Measurements from ENCODE around the gene SLC4A7.

Gene SLC4A7

DNA sequence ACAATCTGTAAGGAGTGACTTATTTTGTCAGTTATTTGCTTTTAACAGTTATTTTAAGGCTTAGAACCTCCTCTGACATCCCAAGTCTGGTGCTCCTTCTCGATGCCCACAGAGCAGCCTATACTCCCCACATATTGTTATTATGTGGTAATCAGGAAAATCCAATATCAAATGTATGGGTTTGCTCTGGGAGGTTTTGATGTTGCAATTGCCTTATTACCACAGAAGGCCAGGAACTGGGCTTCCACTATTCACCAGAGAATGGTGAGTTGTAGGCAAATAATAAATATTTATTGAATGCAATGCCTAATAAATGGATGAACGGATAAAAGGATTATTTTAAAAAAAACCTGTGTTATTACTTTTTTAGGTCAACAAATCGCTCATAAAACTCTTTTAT is 127.2 kb downstream of the SLC4A7 start:
- Histone ChIP-seq H4K20me1 (ENCODE audit: insufficient read depth, low read length, poor library complexity, severe bottlenecking) (no peaks in the 10 kb centered on the region), H3K27me3 (ENCODE audit: insufficient read depth, low read length, poor library complexity, severe bottlenecking) (no peaks in the 10 kb centered on the region), H3F3A (ENCODE audit: low read depth) (peaks cover 4% of the 10 kb centered on the region; the same call in 1 of the 2 replicates), H3K4me2 (ENCODE audit: low read depth, low read length, poor library complexity, severe bottlenecking) (no peak overlapping the region), H3K9ac (ENCODE audit: low read depth, low read length, poor library complexity, severe bottlenecking) (no peak overlapping the region), H3K9me3 (ENCODE audit: insufficient read depth, low read depth, low read length) (no peaks in the 10 kb centered on the region), H3K9me2 (replicated peaks; ENCODE audit: low read depth, low read length) (no peaks in the 10 kb centered on the region), H3K4me1 (ENCODE audit: insufficient read depth, low read length, poor library complexity, severe bottlenecking) (peaks cover 33% of the 10 kb centered on the region), H3K4me3 (ENCODE audit: low read length, poor library complexity, severe bottlenecking) (no peak overlapping the region), H3K79me2 (ENCODE audit: insufficient read depth, low read length) (no peaks in the 10 kb centered on the region), H3K36me3 (ENCODE audit: insufficient read depth, low read length) (no peaks in the 10 kb centered on the region), H2AFZ (ENCODE audit: low read length) (no peak overlapping the region)
- TF ChIP-seq, protein P1, sequence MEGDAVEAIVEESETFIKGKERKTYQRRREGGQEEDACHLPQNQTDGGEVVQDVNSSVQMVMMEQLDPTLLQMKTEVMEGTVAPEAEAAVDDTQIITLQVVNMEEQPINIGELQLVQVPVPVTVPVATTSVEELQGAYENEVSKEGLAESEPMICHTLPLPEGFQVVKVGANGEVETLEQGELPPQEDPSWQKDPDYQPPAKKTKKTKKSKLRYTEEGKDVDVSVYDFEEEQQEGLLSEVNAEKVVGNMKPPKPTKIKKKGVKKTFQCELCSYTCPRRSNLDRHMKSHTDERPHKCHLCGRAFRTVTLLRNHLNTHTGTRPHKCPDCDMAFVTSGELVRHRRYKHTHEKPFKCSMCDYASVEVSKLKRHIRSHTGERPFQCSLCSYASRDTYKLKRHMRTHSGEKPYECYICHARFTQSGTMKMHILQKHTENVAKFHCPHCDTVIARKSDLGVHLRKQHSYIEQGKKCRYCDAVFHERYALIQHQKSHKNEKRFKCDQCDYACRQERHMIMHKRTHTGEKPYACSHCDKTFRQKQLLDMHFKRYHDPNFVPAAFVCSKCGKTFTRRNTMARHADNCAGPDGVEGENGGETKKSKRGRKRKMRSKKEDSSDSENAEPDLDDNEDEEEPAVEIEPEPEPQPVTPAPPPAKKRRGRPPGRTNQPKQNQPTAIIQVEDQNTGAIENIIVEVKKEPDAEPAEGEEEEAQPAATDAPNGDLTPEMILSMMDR (conservative IDR thresholded peaks at IDR 0.05; ENCODE audit: low read length): no peak
- TF ChIP-seq EZH2phosphoT487 (IDR thresholded peaks at IDR 0.05; ENCODE audit: borderline replicate concordance): no peak

DNA sequence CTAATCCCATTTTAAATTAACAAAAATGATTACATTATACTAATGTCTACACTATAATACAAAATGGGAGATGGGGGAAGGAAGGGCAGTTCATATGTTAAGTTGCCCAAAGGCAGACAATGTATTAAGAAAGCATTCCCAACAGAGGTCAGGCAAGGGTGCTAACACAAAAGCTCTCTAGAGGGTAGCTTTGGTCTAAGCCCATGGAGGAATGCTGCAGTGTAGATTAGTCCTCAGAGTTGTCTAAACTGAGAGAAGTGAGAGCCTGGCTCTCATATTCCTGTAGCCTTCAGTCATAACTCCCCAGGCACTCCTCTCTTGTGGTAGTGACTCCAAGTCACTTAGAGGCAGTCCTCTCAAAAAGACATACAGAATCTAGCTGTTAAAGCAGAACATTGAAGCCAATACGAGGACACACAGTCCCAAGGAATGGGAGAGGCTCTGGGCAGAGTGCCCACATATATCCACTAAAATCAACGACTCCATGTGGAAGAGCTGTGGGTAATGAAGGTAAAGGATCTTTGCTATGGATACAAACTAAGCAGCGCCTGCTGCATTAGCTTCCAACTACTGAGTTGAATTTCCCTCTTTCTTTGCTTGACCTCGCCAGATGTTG is 129.5 kb downstream of the SLC4A7 start:
- Histone ChIP-seq H3K4me1 (ENCODE audit: insufficient read depth, low read length, poor library complexity, severe bottlenecking) (peaks cover 25% of the 10 kb centered on the region), H3K9me2 (replicated peaks; ENCODE audit: low read depth, low read length) (no peaks in the 10 kb centered on the region), H3K79me2 (ENCODE audit: insufficient read depth, low read length) (no peaks in the 10 kb centered on the region), H3K36me3 (ENCODE audit: insufficient read depth, low read length) (no peaks in the 10 kb centered on the region), H4K20me1 (ENCODE audit: insufficient read depth, low read length, poor library complexity, severe bottlenecking) (no peaks in the 10 kb centered on the region), H3F3A (ENCODE audit: low read depth) (peaks cover 4% of the 10 kb centered on the region; the same call in 1 of the 2 replicates), H3K27me3 (ENCODE audit: insufficient read depth, low read length, poor library complexity, severe bottlenecking) (no peaks in the 10 kb centered on the region), H3K9me3 (ENCODE audit: insufficient read depth, low read depth, low read length) (no peaks in the 10 kb centered on the region), H2AFZ (ENCODE audit: low read length) (no peak overlapping the region), H3K4me2 (ENCODE audit: low read depth, low read length, poor library complexity, severe bottlenecking) (no peak overlapping the region), H3K4me3 (ENCODE audit: low read length, poor library complexity, severe bottlenecking) (no peak overlapping the region), H3K9ac (ENCODE audit: low read depth, low read length, poor library complexity, severe bottlenecking) (no peak overlapping the region)
- TF ChIP-seq, protein P1 (conservative IDR thresholded peaks at IDR 0.05; ENCODE audit: low read length): no peak
- TF ChIP-seq EZH2phosphoT487 (IDR thresholded peaks at IDR 0.05; ENCODE audit: borderline replicate concordance): no peak

DNA sequence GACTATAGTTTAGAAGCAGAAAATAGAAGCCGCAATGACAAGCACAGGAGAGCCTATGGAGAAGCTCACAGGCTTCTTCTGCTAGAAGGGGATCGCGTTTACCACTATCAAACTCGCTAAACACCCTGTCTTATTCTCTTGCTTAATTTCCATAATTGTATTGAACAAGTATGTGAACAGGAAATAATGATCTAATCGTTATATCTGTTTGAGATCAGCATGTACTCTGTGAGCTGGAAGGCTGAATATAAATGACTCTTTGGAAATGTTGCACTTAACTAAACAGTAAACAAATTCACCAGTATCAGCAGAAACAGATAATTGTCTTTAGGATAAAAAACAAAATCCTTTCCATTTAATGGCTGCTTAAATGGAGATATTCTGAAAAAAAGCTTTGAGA is 130.0 kb downstream of the SLC4A7 start:
- Histone ChIP-seq H3K4me2 (ENCODE audit: low read depth, low read length, poor library complexity, severe bottlenecking) (no peak overlapping the region), H3K9me2 (replicated peaks; ENCODE audit: low read depth, low read length) (no peaks in the 10 kb centered on the region), H3K36me3 (ENCODE audit: insufficient read depth, low read length) (no peaks in the 10 kb centered on the region)

DNA sequence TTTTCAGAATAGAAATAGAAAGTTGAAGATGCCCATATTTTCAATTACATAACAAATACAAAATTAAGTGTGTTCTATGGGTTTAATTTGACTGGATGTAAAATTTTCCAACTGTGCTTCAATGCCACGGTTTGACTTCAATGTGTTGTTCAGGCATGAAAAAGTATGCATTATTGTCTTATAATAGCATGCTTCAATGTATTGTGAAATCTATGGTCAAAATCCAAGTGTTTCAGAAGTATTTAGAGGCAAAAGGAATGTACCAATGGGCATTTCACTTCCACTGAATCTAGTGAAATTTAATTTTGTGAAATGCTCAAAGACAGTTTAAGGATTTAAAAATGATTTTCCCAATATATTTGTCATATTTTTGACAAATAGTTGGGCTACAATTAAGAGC is 131.0 kb downstream of the SLC4A7 start:
- Histone ChIP-seq H3F3A (ENCODE audit: low read depth) (no peaks in the 10 kb centered on the region), H3K9me3 (ENCODE audit: insufficient read depth, low read depth, low read length) (no peaks in the 10 kb centered on the region), H3K4me1 (ENCODE audit: insufficient read depth, low read length, poor library complexity, severe bottlenecking) (peaks cover 15% of the 10 kb centered on the region), H3K9ac (ENCODE audit: low read depth, low read length, poor library complexity, severe bottlenecking) (no peak overlapping the region), H3K79me2 (ENCODE audit: insufficient read depth, low read length) (no peaks in the 10 kb centered on the region), H3K9me2 (replicated peaks; ENCODE audit: low read depth, low read length) (no peaks in the 10 kb centered on the region), H3K36me3 (ENCODE audit: insufficient read depth, low read length) (no peaks in the 10 kb centered on the region), H2AFZ (ENCODE audit: low read length) (no peak overlapping the region), H4K20me1 (ENCODE audit: insufficient read depth, low read length, poor library complexity, severe bottlenecking) (no peaks in the 10 kb centered on the region), H3K27me3 (ENCODE audit: insufficient read depth, low read length, poor library complexity, severe bottlenecking) (no peaks in the 10 kb centered on the region), H3K4me2 (ENCODE audit: low read depth, low read length, poor library complexity, severe bottlenecking) (no peak overlapping the region), H3K4me3 (ENCODE audit: low read length, poor library complexity, severe bottlenecking) (no peak overlapping the region)
- no peak for TF ChIP-seq EZH2phosphoT487 (IDR thresholded peaks at IDR 0.05; ENCODE audit: borderline replicate concordance)
- TF ChIP-seq, protein P1 (conservative IDR thresholded peaks at IDR 0.05; ENCODE audit: low read length): no peak

More for the DNA sequence above, 130.0 kb downstream of the SLC4A7 start:
- Histone ChIP-seq H3K9ac (ENCODE audit: low read depth, low read length, poor library complexity, severe bottlenecking) (no peak overlapping the region), H3K4me1 (ENCODE audit: insufficient read depth, low read length, poor library complexity, severe bottlenecking) (peaks cover 25% of the 10 kb centered on the region), H2AFZ (ENCODE audit: low read length) (no peak overlapping the region), H3K27me3 (ENCODE audit: insufficient read depth, low read length, poor library complexity, severe bottlenecking) (no peaks in the 10 kb centered on the region), H3K79me2 (ENCODE audit: insufficient read depth, low read length) (no peaks in the 10 kb centered on the region), H3K4me3 (ENCODE audit: low read length, poor library complexity, severe bottlenecking) (no peak overlapping the region), H3K9me3 (ENCODE audit: insufficient read depth, low read depth, low read length) (no peaks in the 10 kb centered on the region), H4K20me1 (ENCODE audit: insufficient read depth, low read length, poor library complexity, severe bottlenecking) (no peaks in the 10 kb centered on the region), H3F3A (ENCODE audit: low read depth) (peaks cover under 1% of the 10 kb centered on the region; the same call in 1 of the 2 replicates)
- TF ChIP-seq EZH2phosphoT487 (IDR thresholded peaks at IDR 0.05; ENCODE audit: borderline replicate concordance): no peak

Data from Loucy (cell line).